ENCODE results near the gene UTP25.

DNA sequence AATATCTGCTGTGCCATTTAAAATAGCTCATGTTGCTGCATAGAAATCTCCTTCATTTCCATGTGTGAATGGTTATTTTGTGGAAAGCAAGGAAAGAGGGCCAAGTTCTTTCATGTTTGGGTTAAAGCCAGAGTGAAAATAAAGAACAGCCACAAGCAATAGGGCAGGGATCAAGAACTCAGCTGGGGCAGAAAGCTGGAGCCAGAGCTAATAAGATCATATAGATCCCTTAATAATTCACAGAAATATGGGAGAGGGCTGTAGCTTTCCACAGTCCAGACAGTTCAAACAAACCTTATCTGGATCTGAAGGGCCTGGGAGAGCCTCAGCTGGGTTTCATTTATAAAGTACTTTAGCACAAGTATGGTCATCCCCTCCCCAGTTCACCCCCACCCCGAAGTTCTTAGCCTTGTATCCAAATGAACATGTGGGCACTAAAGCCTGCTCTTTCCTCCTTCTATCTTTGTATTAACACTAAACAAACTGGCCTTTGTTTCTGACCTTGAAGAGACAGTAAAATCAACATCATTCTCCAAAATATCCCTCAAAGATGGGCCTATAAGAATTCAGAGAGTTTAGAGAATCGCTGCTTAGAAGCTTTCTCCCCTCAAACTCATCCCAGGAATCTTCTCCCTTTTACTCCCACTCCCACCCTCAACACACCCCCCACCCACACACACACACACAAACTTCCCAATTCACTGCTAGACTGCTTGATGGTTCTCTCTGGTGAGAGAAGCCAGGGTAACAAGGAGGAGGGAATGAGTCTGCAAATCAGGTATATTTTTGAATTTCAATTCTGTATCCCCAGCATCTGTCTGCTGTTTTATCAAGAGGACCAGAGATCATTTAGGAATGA is 41.7 kb downstream of the UTP25 start:
- TF ChIP-seq, protein P1, sequence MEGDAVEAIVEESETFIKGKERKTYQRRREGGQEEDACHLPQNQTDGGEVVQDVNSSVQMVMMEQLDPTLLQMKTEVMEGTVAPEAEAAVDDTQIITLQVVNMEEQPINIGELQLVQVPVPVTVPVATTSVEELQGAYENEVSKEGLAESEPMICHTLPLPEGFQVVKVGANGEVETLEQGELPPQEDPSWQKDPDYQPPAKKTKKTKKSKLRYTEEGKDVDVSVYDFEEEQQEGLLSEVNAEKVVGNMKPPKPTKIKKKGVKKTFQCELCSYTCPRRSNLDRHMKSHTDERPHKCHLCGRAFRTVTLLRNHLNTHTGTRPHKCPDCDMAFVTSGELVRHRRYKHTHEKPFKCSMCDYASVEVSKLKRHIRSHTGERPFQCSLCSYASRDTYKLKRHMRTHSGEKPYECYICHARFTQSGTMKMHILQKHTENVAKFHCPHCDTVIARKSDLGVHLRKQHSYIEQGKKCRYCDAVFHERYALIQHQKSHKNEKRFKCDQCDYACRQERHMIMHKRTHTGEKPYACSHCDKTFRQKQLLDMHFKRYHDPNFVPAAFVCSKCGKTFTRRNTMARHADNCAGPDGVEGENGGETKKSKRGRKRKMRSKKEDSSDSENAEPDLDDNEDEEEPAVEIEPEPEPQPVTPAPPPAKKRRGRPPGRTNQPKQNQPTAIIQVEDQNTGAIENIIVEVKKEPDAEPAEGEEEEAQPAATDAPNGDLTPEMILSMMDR (IDR thresholded peaks at IDR 0.05) = no peak
- no peak for TF ChIP-seq POLR2A (IDR thresholded peaks at IDR 0.05)
